Kidney epithelial cell (primary cell): ENCODE results near the gene CSH1. TPM values are rescaled to one million over a fixed set of nuclear protein-coding genes. Genes with fewer than 3 reads are reported as not detected.

Experiments
- DNase-seq: peaks from one replicate; pipeline ENCODE4 v3.0.0-alpha.2; 2010; ENCODE audit warnings: low read depth
- H3K27me3 ChIP-seq: 2 replicates; pipeline ENCODE4 v1.6.0; 2011; ENCODE audit warnings: low read length; ENCODE audit not compliant: control insufficient read depth, insufficient read depth
- H3K36me3 ChIP-seq: 2 replicates; pipeline ENCODE4 v1.5.1; 2011; ENCODE audit warnings: low read length; ENCODE audit not compliant: control insufficient read depth, insufficient read depth
- H3K4me3 ChIP-seq: 2 replicates; pipeline ENCODE4 v1.5.1; 2011; ENCODE audit warnings: low read depth, mild to moderate bottlenecking, control low read depth, low read length
- total RNA-seq: library from RNA; depleted of rRNA; stranded (reverse); fragments of >200 nt; gene quantifications from 2 replicates; pipeline ENCODE4 v1.2.3, GENCODE V29; 2015
- TF ChIP-seq, protein P1 (sequence below): IDR thresholded peaks from 2 replicates; pipeline ENCODE4 v1.5.1; 2011; ENCODE audit warnings: mild to moderate bottlenecking, moderate library complexity, low read length, control low read depth, inconsistent platforms; ENCODE audit not compliant: insufficient read depth, poor library complexity, severe bottlenecking

Gene CSH1
- total RNA-seq, 1 donor from 2014 or later = not detected

DNA sequence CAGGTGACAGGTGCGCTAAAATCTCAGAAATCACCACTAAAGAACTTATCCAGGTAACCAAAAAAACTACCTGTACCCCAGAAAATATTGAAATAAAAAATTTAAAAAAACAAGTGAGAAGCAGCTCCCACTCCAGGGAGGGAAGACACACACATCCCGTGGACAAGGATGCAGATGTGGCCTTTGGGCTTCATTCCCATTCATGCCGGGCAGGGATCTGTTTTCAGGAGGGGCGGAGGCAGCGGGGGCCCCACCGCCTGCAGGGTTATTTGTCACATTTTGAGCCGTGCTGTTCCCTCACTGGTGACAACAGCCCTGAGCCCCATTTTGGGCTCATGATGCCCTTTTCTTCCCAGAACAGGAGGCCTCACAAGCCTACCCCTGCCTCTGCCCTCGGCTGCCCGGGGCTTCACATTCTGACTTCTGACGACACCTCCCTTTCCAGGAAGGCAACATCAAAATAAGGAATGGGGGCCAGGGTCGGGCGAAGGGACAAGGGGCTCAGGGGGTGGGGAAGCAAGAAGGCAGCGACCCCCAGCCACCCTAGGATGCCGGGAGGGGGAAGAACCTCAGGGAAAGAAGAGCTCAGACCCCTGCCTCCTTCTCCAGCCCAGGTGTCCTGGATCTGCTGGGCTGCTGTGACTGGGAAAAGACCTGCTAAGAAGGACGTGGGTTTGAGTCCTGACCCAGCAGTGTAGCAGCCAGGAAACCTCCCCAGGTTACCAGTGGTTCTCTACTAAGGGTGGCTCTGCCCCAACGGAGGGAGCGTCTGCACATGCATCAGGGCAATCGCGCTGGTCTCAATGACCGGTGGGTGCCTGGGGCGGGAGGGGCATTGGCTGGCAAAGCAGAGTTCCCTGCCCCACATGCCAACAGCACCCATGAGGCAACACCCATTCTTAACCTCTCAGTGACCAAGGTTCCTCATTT is 38.1 kb upstream of the CSH1 start:
- Histone ChIP-seq H3K4me3 (no peak overlapping the region), H3K27me3 (peaks cover 2% of the 10 kb centered on the region), H3K36me3 (no peaks in the 10 kb centered on the region)
- TF ChIP-seq, protein P1, sequence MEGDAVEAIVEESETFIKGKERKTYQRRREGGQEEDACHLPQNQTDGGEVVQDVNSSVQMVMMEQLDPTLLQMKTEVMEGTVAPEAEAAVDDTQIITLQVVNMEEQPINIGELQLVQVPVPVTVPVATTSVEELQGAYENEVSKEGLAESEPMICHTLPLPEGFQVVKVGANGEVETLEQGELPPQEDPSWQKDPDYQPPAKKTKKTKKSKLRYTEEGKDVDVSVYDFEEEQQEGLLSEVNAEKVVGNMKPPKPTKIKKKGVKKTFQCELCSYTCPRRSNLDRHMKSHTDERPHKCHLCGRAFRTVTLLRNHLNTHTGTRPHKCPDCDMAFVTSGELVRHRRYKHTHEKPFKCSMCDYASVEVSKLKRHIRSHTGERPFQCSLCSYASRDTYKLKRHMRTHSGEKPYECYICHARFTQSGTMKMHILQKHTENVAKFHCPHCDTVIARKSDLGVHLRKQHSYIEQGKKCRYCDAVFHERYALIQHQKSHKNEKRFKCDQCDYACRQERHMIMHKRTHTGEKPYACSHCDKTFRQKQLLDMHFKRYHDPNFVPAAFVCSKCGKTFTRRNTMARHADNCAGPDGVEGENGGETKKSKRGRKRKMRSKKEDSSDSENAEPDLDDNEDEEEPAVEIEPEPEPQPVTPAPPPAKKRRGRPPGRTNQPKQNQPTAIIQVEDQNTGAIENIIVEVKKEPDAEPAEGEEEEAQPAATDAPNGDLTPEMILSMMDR = no peak
- DNase-seq = no peak

DNA sequence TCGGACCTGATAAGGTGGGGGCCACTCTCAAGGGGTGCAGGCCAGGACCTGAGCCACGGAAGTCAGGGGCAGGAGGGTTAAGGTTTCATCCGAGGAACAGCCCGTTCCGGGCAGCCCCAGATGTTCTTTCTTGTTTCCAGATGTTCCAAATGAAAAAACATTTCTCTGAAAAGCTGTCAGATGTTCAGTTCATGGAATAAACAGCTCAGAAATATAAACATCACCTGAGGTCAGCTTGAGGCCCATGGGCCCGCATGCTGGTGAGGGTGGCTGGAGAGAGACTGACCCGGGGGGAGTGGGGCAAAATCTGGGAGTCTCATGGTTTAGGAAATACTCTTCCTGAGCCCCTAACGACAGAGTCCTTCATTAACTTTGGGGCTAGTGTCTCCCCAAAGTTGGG is 37.2 kb upstream of the CSH1 start:
- H3K4me3 ChIP-seq = no peak overlapping the region
- peaks cover 2% of the 10 kb centered on the region for H3K27me3 ChIP-seq
- DNase-seq = no peak
- no peaks in the 10 kb centered on the region for H3K36me3 ChIP-seq
- TF ChIP-seq, protein P1 = no peak

DNA sequence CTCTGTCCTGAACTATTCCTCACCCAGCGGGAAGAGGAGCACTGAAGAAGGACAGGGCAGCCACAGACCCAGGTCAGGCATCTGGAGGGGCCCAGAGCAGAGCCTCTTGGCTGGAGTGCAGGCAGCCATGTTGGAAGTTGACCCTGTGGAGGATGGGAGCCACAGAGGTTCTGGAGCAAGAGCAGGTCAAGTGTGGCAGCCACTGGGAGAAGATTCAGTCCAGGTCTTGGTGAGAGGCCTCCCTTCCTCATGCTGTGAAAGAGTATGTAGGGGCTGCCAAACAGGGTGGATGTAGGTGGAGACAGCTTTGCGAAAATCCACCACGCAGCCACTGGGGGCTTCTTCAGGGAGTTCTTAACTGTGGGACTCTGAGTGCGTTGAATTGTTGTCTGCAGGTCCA is 36.3 kb upstream of the CSH1 start:
- Histone ChIP-seq H3K4me3 (no peak overlapping the region), H3K27me3 (peaks cover 2% of the 10 kb centered on the region), H3K36me3 (no peaks in the 10 kb centered on the region)
- DNase-seq = no peak
- TF ChIP-seq, protein P1 = no peak

DNA sequence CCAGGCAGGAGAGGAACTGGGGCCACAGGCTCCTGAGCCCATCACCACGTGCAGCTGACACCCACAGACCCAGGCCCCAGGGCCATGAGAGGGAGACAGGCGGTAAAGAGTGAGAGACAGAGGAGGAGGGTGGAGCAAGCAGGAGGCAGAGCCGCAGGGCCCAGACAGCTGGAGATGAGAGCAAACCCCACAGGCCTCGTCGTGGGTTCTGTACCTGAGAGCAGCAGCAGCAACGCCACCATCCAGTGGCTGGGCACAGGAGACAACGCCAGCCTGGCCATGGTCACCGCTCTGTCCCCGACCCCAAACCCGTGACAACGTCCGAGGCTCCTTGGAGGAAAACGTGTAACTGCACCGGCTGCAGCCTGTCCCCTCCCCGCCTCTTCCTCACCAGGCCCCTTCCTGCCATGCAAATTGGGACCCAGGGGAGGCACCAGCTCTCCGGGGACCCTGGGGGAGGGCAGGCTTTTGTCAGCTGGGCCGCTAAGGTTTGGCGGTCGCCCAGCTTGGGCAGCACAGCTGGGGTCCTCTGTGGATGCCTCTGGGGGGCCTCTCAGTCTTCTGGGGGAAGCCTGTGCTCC is 35.7 kb upstream of the CSH1 start, which contains the start of gene CD79B:
Gene CD79B (minus strand): TSS at position 351 of the 581 bp plus-strand sequence. CDS start 70 bp downstream, at position 281.
- H3K4me3 ChIP-seq = no peak within 1 kb of the TSS
- no peak for DNase-seq
- H3K36me3 ChIP-seq = no peaks in the 10 kb centered on the region
- TF ChIP-seq, protein P1 = no peak
- H3K27me3 ChIP-seq = peaks cover 2% of the 10 kb centered on the region

DNA sequence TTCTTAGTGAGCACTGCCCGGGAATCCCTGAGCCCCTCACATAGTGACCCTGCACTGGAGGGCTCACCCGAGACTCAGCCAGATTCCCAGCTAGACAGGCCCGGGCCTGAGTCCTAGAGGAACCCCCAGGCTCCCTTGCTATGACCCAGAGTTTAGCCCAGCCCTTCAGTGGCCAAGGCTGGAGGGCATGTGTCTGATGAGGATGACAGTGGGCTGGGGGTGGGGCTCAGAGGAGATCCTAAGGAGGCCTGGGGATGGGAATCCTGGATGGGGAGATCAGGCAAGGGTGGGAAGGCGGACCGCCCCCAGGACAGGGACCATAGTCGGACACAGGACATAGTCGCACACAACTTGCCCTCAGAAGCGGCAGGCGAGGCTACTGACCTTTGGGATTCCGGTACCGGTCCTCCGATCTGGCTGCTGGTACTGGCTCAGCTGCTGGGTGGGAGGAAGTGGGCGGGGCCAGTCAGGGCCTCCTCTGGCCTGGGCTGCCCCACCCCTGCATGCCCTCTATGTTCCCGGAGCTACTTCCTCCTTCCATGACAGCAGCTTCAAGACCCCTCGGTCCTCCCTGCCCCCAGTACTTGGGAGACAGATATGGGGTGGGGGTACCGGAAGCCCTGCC is 34.7 kb upstream of the CSH1 start:
- Histone ChIP-seq H3K4me3 (no peak overlapping the region), H3K36me3 (no peaks in the 10 kb centered on the region), H3K27me3 (peaks cover 2% of the 10 kb centered on the region)
- no peak for DNase-seq
- TF ChIP-seq, protein P1 = no peak
